Myocyte (in vitro differentiated cells): Measurements from ENCODE around the gene MED10. TPM values are rescaled to one million over a fixed set of nuclear protein-coding genes. Genes with fewer than 3 reads are reported as not detected.

ENCODE experiments used
- DNase-seq: peaks from one replicate; pipeline ENCODE4 v3.0.0-alpha.2; 2012; ENCODE audit warnings: low read depth
- total RNA-seq: library from RNA; depleted of rRNA; stranded (reverse); fragments of >200 nt; gene quantifications from 2 replicates; pipeline ENCODE4 v1.2.3, GENCODE V29; 2014

The MED10 gene
- total RNA-seq, 1 donor from 2014 or later = 15.9 TPM

- DNase-seq = no peak
These were observed 24.6 kb downstream of the MED10 start for GRCh38 chr5:6353602-6354302.

GRCh38 chr5:6350277-6351090 lies 27.9 kb downstream of the MED10 start:
- DNase-seq = no peak

GRCh38 chr5:6349387-6349786 lies 29.0 kb downstream of the MED10 start:
- no peak for DNase-seq

GRCh38 chr5:6348476-6349000 lies 29.8 kb downstream of the MED10 start:
- DNase-seq = no peak

GRCh38 chr5:6347673-6348072 lies 30.7 kb downstream of the MED10 start:
- no peak for DNase-seq

GRCh38 chr5:6347165-6347564 lies 31.2 kb downstream of the MED10 start:
- DNase-seq = no peak

GRCh38 chr5:6344593-6344989 lies 33.8 kb downstream of the MED10 start:
- DNase-seq = no peak

- DNase-seq = no peak
These were observed 34.3 kb downstream of the MED10 start for GRCh38 chr5:6343951-6344592.

- no peak for DNase-seq
These were observed 35.5 kb downstream of the MED10 start for GRCh38 chr5:6342689-6343315.

GRCh38 chr5:6340100-6340499 lies 38.2 kb downstream of the MED10 start:
- no peak for DNase-seq

GRCh38 chr5:6338871-6339270 lies 39.5 kb downstream of the MED10 start:
- no peak for DNase-seq

- no peak for DNase-seq
These were observed 40.2 kb downstream of the MED10 start for GRCh38 chr5:6338135-6338534.

GRCh38 chr5:6333182-6333905 lies 45.0 kb downstream of the MED10 start:
- DNase-seq = no peak

GRCh38 chr5:6328173-6328572 lies 50.2 kb downstream of the MED10 start:
- DNase-seq = peak; percentile 24

- no peak for DNase-seq
These were observed 51.6 kb downstream of the MED10 start for GRCh38 chr5:6326776-6327175.

GRCh38 chr5:6322163-6322713 lies 56.1 kb downstream of the MED10 start:
- DNase-seq = no peak
